Neural cell (in vitro differentiated cells): ENCODE data around the gene CBLB. TPM values are rescaled to one million over a fixed set of nuclear protein-coding genes. Genes with fewer than 3 reads are reported as not detected.

Experiments
- H2AFZ ChIP-seq: fragments of 200-600, 300-800 bp; sonication (generic), shearing (Covaris generic); 2 replicates; pipeline ENCODE4 v1.6.0; 2014; ENCODE audit warnings: low read depth, mild to moderate bottlenecking, antibody characterized with exemption, low read length, moderate library complexity
- H3F3A ChIP-seq: fragments of 200-600 bp; shearing (Covaris generic); 2 replicates; pipeline ENCODE4 v1.6.1; 2016; ENCODE audit warnings: mild to moderate bottlenecking, moderate library complexity, mixed read lengths, antibody characterized with exemption, low read length; ENCODE audit not compliant: insufficient read depth, poor library complexity, severe bottlenecking
- H3K27ac ChIP-seq: fragments of 200-600, 300-800 bp; sonication (generic), shearing (Covaris generic); 2 replicates; pipeline ENCODE4 v1.5.1; 2014; ENCODE audit warnings: mild to moderate bottlenecking, low read length, moderate library complexity
- H3K27me3 ChIP-seq: fragments of 300-800, 200-600 bp; sonication (generic), shearing (Covaris generic); 2 replicates; pipeline ENCODE4 v1.6.0; 2014; ENCODE audit warnings: mild to moderate bottlenecking, low read depth, low read length, moderate library complexity; ENCODE audit not compliant: insufficient read depth
- H3K36me3 ChIP-seq: fragments of 300-800, 200-600 bp; sonication (generic), shearing (Covaris generic); 2 replicates; pipeline ENCODE4 v1.5.1; 2014; ENCODE audit warnings: mild to moderate bottlenecking, antibody characterized with exemption, low read length, moderate library complexity; ENCODE audit not compliant: insufficient read depth
- H3K4me2 ChIP-seq: fragments of 300-800, 200-600 bp; sonication (generic), shearing (Covaris generic); 2 replicates; pipeline ENCODE4 v1.6.0; 2014; ENCODE audit warnings: mild to moderate bottlenecking, low read length
- H3K4me3 ChIP-seq: fragments of 300-800, 200-600 bp; sonication (generic), shearing (Covaris generic); 2 replicates; pipeline ENCODE4 v1.5.1; 2014; ENCODE audit warnings: mild to moderate bottlenecking, low read length, moderate library complexity
- H3K79me2 ChIP-seq: fragments of 200-600 bp; shearing (Covaris generic); replicated peaks from 2 replicates; pipeline ENCODE4 v1.6.0; 2014; ENCODE audit warnings: mild to moderate bottlenecking, low read length, moderate library complexity; ENCODE audit not compliant: insufficient read depth
- H3K9ac ChIP-seq: fragments of 300-800, 200-600 bp; sonication (generic), shearing (Covaris generic); 2 replicates; pipeline ENCODE4 v1.6.1; 2016; ENCODE audit warnings: mild to moderate bottlenecking, low read length, mixed read lengths
- H3K9me2 ChIP-seq: fragments of 200-600 bp; shearing (Covaris generic); 2 replicates; pipeline ENCODE4 v1.6.1; 2016; ENCODE audit warnings: mild to moderate bottlenecking, low read length, mixed read lengths; ENCODE audit not compliant: insufficient read depth
- H3K9me3 ChIP-seq: fragments of 200-600, 300-800 bp; sonication (generic), shearing (Covaris generic); 2 replicates; pipeline ENCODE4 v1.6.1; 2016; ENCODE audit warnings: mild to moderate bottlenecking, mixed run types, low read length, moderate library complexity, mixed read lengths
- H4K20me1 ChIP-seq: fragments of 200-600 bp; shearing (Covaris generic); 2 replicates; pipeline ENCODE4 v1.6.1; 2016; ENCODE audit warnings: mild to moderate bottlenecking, mixed run types; ENCODE audit not compliant: insufficient read depth
- EP300 ChIP-seq: fragments of 450-650 bp; conservative IDR thresholded peaks from 2 replicates; pipeline ENCODE4 v1.6.1; 2014; ENCODE audit warnings: antibody characterized with exemption, mild to moderate bottlenecking, moderate library complexity; ENCODE audit not compliant: poor library complexity, severe bottlenecking
- EZH2 ChIP-seq: fragments of 200-600, 300-800 bp; shearing (Covaris generic), sonication (generic); IDR thresholded peaks from 2 replicates; pipeline ENCODE4 v1.6.1; 2014; ENCODE audit warnings: antibody characterized with exemption, low read length, borderline replicate concordance, mild to moderate bottlenecking; ENCODE audit not compliant: insufficient read depth, poor library complexity, severe bottlenecking
- MXI1 ChIP-seq: fragments of 450-650 bp; conservative IDR thresholded peaks from 2 replicates; pipeline ENCODE4 v1.6.1; 2014; ENCODE audit warnings: antibody characterized with exemption, mild to moderate bottlenecking; ENCODE audit not compliant: poor library complexity, severe bottlenecking
- POLR2AphosphoS5 ChIP-seq: IDR thresholded peaks from 2 replicates; pipeline ENCODE4 v1.6.1; 2012
- RAD21 ChIP-seq: fragments of 450-650 bp; conservative IDR thresholded peaks from 2 replicates; pipeline ENCODE4 v1.6.1; 2014; ENCODE audit warnings: antibody characterized with exemption, mild to moderate bottlenecking, moderate library complexity
- SMC3 ChIP-seq: fragments of 450-650 bp; conservative IDR thresholded peaks from 2 replicates; pipeline ENCODE4 v1.6.1; 2014; ENCODE audit warnings: antibody characterized with exemption, mild to moderate bottlenecking, moderate library complexity; ENCODE audit not compliant: poor library complexity
- TAF1 ChIP-seq: IDR thresholded peaks from 2 replicates; pipeline ENCODE4 v1.6.1; 2012; ENCODE audit warnings: low read depth
- polyA plus RNA-seq: library from polyadenylated mRNA; depleted of rRNA; stranded (reverse); fragments of >200 nt; gene quantifications from 2 replicates; pipeline ENCODE4 v1.2.3, GENCODE V29; 2014
- TF ChIP-seq, protein P1 (sequence below): IDR thresholded peaks from 2 replicates; pipeline ENCODE4 v1.6.1; 2012; ENCODE audit warnings: borderline replicate concordance
- TF ChIP-seq, protein P2 (sequence below): fragments of 450-650 bp; IDR thresholded peaks from 2 replicates; pipeline ENCODE4 v1.5.1; 2014; ENCODE audit warnings: antibody characterized with exemption, mild to moderate bottlenecking, moderate library complexity; ENCODE audit not compliant: poor library complexity, severe bottlenecking

The CBLB gene
- polyA plus RNA-seq, 1 donor from 2014 or later, result 36.4 TPM

DNA sequence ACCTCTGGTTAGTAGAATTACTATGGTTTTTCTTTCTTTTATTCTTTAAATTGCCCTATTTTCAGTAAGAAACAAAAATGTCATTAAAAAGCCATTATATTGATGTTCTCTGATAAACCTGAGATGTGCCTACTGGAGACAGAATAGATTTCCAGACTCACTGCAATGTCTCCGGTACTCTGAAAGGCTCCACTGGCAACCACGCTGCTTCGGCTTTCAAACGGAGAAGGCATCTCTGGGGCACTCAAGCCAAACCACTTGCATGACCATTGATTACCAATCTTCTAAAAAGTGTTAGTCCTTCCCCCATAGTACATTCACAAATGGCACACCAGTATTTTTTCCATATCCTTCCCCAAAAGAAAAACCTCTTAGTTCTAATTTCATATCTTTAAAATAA, 82.6 kb downstream of the CBLB start:
- H3K4me3 ChIP-seq, result no peak overlapping the region
- H4K20me1 ChIP-seq, result no peaks in the 10 kb centered on the region
- no peaks in the 10 kb centered on the region for H3K9me2 ChIP-seq
- no peaks in the 10 kb centered on the region for H3K9me3 ChIP-seq
- H3K4me2 ChIP-seq, result no peak overlapping the region
- H3K9ac ChIP-seq, result no peak overlapping the region
- peaks cover 26% of the 10 kb centered on the region for H3K79me2 ChIP-seq
- no peaks in the 10 kb centered on the region for H3K27me3 ChIP-seq
- no peak overlapping the region for H3K27ac ChIP-seq
- no peak overlapping the region for H2AFZ ChIP-seq
- no peaks in the 10 kb centered on the region for H3F3A ChIP-seq
- H3K36me3 ChIP-seq, result no peaks in the 10 kb centered on the region
- TF ChIP-seq EP300 (no peak), RAD21 (no peak), TAF1 (no peak), POLR2AphosphoS5 (no peak), MXI1 (no peak), SMC3 (no peak), EZH2 (no peak)
- TF ChIP-seq, protein P1, sequence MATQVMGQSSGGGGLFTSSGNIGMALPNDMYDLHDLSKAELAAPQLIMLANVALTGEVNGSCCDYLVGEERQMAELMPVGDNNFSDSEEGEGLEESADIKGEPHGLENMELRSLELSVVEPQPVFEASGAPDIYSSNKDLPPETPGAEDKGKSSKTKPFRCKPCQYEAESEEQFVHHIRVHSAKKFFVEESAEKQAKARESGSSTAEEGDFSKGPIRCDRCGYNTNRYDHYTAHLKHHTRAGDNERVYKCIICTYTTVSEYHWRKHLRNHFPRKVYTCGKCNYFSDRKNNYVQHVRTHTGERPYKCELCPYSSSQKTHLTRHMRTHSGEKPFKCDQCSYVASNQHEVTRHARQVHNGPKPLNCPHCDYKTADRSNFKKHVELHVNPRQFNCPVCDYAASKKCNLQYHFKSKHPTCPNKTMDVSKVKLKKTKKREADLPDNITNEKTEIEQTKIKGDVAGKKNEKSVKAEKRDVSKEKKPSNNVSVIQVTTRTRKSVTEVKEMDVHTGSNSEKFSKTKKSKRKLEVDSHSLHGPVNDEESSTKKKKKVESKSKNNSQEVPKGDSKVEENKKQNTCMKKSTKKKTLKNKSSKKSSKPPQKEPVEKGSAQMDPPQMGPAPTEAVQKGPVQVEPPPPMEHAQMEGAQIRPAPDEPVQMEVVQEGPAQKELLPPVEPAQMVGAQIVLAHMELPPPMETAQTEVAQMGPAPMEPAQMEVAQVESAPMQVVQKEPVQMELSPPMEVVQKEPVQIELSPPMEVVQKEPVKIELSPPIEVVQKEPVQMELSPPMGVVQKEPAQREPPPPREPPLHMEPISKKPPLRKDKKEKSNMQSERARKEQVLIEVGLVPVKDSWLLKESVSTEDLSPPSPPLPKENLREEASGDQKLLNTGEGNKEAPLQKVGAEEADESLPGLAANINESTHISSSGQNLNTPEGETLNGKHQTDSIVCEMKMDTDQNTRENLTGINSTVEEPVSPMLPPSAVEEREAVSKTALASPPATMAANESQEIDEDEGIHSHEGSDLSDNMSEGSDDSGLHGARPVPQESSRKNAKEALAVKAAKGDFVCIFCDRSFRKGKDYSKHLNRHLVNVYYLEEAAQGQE, result no peak
- TF ChIP-seq, protein P2, sequence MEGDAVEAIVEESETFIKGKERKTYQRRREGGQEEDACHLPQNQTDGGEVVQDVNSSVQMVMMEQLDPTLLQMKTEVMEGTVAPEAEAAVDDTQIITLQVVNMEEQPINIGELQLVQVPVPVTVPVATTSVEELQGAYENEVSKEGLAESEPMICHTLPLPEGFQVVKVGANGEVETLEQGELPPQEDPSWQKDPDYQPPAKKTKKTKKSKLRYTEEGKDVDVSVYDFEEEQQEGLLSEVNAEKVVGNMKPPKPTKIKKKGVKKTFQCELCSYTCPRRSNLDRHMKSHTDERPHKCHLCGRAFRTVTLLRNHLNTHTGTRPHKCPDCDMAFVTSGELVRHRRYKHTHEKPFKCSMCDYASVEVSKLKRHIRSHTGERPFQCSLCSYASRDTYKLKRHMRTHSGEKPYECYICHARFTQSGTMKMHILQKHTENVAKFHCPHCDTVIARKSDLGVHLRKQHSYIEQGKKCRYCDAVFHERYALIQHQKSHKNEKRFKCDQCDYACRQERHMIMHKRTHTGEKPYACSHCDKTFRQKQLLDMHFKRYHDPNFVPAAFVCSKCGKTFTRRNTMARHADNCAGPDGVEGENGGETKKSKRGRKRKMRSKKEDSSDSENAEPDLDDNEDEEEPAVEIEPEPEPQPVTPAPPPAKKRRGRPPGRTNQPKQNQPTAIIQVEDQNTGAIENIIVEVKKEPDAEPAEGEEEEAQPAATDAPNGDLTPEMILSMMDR, result no peak

DNA sequence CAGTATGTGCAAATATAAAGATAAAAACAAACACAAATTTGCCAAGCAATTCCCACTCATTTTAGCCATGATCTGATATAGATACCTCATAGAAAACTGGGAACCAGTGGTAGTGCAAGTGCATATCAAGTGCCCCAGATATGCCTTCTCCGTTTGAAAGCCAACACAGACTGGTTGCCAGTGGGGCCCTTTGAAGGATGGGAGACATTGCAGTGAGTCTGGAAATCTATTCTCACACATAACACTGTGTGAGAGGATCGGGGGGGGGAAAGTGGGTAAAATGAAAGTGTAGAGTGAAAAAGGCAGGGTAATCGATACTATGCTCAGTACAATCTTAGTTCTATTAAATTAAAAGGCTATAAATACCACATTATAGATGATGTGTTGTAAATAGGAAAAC, 83.0 kb downstream of the CBLB start:
- TF ChIP-seq EZH2 (no peak), EP300 (no peak), TAF1 (no peak), POLR2AphosphoS5 (no peak)
- TF ChIP-seq, protein P1, result no peak
- Histone ChIP-seq H3F3A (no peaks in the 10 kb centered on the region), H3K27ac (no peak overlapping the region), H3K27me3 (no peaks in the 10 kb centered on the region), H3K79me2 (peaks cover 26% of the 10 kb centered on the region), H3K4me3 (no peak overlapping the region), H3K9me2 (no peaks in the 10 kb centered on the region), H3K9ac (no peak overlapping the region), H3K9me3 (no peaks in the 10 kb centered on the region), H2AFZ (no peak overlapping the region), H3K4me2 (no peak overlapping the region), H3K36me3 (no peaks in the 10 kb centered on the region), H4K20me1 (no peaks in the 10 kb centered on the region)
